Coronary artery (tissue), 2 donors: ENCODE results near the gene NBAS.

Experiments used
- DNase-seq: peaks from one replicate; pipeline ENCODE4 v3.0.0-alpha.2; 2017; ENCODE audit warnings: low spot score
- H3K27ac ChIP-seq, 2 donors: fragments of 200-600 bp; sonication (generic); one replicate each; pipeline ENCODE4 v1.5.1; 2016 to 2019
- H3K4me3 ChIP-seq: fragments of 200-600 bp; sonication (generic); 2 replicates; pipeline ENCODE4 v1.5.1; 2016; ENCODE audit warnings: mild to moderate bottlenecking, moderate library complexity
- CTCF ChIP-seq: fragments of 200-600 bp; sonication (generic); IDR thresholded peaks from one replicate; pipeline ENCODE4 v1.5.1; 2019; ENCODE audit warnings: antibody characterized with exemption

Gene NBAS

GRCh38 chr2:15275346-15275745 lies 285.8 kb downstream of the NBAS start:
- DNase-seq = no peak
- H3K4me3 ChIP-seq = no peak overlapping the region
- H3K27ac ChIP-seq = no peak overlapping the region
- no peak for TF ChIP-seq CTCF

- no peak for TF ChIP-seq CTCF
- Histone ChIP-seq H3K4me3 (no peak overlapping the region), H3K27ac (no peak overlapping the region)
- DNase-seq = no peak
Observed at GRCh38 chr2:15273452-15273851, 287.7 kb downstream of the NBAS start.

GRCh38 chr2:15272942-15273341 lies 288.2 kb downstream of the NBAS start:
- Histone ChIP-seq H3K27ac (no peak overlapping the region), H3K4me3 (no peak overlapping the region)
- no peak for TF ChIP-seq CTCF
- DNase-seq = no peak

GRCh38 chr2:15271941-15272542 lies 289.1 kb downstream of the NBAS start:
- no peak for TF ChIP-seq CTCF
- Histone ChIP-seq H3K4me3 (no peak overlapping the region), H3K27ac (no peak overlapping the region)
- DNase-seq = no peak

GRCh38 chr2:15271276-15271675 lies 289.9 kb downstream of the NBAS start:
- no peak for TF ChIP-seq CTCF
- Histone ChIP-seq H3K27ac (no peak overlapping the region), H3K4me3 (no peak overlapping the region)
- no peak for DNase-seq

- TF ChIP-seq CTCF = no peak
- no peak for DNase-seq
- H3K27ac ChIP-seq = no peak overlapping the region
- H3K4me3 ChIP-seq = no peak overlapping the region
Observed at GRCh38 chr2:15269043-15269442, 292.1 kb downstream of the NBAS start.

- no peak for TF ChIP-seq CTCF
- Histone ChIP-seq H3K27ac (no peak overlapping the region), H3K4me3 (no peak overlapping the region)
- no peak for DNase-seq
Observed at GRCh38 chr2:15265889-15266288, 295.2 kb downstream of the NBAS start.
